GM21737 (cell line): ENCODE results near the gene KRTAP1-4.
"Not testable (repeated sequence)": the region's sequence is repeated elsewhere in the genome, so short reads cannot be mapped to it uniquely, and the experiment has no call there.

Experiments used
- ATAC-seq: cut with Tn5 transposase; IDR thresholded peaks from one replicate; pipeline ENCODE4 v1.9.1; 2021; ENCODE audit warnings: mild to moderate bottlenecking, moderate library complexity; ENCODE audit not compliant: unreplicated experiment

Gene KRTAP1-4

DNA sequence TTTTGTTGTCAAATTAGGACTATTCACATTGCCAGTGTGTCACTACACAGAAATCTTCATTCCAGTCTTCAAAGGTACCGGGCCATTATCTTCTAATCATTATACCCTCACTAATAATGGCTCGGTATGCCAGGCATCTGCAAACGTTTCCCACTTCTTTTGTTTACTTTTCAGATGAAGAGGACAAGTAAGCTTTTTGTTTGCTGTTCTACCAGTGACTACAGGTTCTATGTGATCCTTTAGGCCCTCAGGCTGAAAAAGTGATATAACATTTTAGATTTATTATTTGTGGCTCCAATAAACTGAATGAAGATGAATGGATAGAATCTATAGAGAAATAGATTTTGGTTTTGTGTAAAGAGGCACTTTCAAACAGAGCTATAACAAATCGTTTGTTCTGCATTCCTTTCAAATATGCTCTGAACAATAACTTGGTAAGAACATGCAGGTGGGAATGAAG lies 20.7 kb downstream of the KRTAP1-4 start:
- no peak for ATAC-seq

DNA sequence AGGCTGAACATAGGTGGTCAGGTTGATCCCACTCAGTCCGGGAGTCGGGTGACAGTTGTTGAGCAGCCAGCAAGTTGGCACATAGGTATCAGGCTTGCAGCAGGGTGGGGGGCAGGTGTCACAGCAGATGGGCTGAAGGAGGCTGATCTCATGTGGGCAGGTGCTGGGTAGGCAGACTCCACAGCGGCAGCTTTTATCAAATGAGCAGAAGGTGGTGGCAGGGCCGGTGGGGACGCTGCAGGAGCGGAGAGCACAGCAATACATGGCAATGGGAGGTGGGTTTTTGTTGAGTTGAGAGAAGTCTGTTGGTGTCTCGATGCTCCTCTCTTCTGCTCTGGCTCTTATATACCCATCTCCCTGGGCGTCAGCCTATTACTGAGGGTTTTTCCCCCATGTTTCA lies 21.2 kb downstream of the KRTAP1-4 start, which contains the start of gene KRTAP3-1:
KRTAP3-1 (minus strand) TSS at position 318 of the 400 bp plus-strand sequence; CDS start at position 264, 54 bp downstream.
- ATAC-seq = no peak

DNA sequence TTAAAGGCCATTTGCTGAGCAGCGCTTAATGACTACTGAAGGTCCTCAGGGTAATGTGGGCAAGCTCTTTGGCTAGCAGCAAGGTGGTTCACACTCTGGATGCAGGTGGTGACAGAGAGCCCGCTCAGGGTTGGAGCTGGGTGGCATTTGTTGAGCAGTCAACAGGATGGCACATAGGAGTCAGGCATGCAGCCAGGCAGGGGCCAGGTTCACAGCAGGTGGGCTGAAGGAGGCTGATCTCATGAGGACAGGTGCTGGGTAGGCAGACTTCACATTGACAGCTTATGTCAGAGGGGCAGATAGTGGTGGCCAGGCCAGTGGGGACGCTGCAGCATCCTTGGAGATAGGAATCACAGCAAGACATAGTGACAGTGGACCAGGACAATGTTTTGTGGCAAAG lies 25.6 kb downstream of the KRTAP1-4 start:
- no peak for ATAC-seq

DNA sequence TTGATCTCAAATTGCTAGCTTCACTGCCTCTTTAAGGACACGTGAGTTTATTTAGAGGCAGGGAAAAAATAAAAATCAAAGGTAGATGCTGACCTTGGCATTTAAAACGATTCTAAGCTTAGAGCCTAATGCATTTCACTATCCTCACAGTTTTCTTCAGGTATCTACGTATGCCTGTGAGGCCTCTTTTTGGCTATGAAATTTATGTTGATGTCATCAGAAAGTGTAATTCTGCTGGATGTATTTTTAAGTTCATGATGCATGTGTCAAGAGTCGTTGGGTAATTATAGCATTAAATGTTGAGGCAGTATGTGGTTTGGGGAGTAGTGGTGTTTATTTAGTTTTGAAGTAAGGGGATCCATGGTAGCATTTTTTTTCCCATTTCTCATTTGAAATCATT lies 26.1 kb downstream of the KRTAP1-4 start:
- ATAC-seq = no peak

DNA sequence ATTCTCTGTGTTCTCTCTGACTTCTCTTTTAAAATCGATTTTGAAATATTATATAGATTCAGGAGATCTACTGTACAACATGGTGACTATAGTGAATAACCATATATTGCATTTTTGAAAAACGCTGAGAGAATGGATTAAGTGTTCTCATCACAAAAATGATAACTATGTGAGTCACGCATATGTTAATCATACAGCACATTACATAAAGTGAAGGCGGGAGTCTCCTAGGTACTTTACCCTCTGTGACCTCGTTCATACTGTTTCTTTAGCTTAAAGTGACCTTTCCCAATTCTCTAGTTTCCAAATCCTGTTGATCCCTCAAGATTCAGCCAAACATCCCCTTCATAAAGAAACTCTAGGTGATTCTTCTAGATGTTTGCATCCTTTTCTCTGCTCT lies 27.2 kb downstream of the KRTAP1-4 start:
- ATAC-seq = no peak

DNA sequence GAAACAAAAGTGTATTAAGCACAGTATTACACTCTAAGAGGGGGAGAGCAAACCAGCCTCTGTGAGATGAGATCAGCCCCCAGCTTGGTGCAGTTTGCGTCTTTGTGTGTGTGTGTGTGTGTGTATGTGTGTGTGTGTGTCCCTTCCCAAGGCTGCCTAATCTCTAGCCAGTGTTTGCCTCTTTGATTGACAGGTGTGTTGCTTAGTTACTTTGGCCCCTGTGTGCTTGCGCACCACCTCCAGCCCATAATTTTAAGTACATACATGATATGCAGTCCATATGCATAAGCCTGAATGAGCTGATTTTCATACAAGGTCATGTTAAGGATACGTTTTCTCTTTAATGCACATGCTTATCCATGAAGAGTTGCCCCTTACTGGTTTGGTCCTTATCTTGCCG lies 28.2 kb downstream of the KRTAP1-4 start:
- ATAC-seq = no peak

DNA sequence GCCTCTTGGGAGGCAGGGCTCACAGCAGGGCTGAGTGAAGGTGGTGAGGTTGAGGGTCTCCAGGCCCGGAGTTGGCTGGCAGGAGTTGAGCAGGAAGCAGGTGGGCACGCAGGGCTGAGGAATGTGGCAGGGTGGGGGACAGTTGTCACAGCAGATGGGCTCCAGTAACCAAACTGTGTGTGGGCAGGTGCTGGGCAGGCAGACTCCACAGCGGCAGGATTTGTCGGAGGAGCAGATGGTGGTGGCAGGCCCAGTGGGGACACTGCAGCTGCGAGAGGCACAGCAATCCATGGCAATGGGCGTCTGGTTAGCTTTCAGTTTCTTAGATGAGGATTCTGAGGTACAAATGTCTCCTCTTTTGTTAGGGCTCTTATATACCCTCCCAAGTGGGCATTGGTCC lies 30.4 kb downstream of the KRTAP1-4 start, which contains the start of gene KRTAP3-2:
KRTAP3-2 (minus strand) TSS at position 344 of the 400 bp plus-strand sequence; CDS start at position 291, 53 bp downstream.
- ATAC-seq = not testable (repeated sequence)

DNA sequence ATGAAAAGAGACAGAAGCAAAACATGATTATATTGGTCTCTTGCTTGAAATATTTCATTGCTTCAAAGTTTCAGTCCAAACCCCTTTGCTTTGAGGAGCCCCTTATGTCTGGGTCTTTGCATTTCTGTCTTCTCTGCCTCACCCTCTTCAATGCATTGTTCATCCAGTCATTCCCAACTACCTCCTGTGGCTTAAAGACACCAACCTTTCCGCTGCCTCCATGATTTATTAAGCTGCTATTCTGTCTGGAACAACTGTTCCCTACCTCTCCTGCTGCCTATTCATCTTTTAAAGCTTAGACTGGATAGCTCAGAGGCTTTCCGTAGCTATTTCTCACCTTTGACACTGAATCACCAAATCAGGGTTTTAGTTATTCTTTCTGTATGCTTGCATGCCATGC lies 32.6 kb downstream of the KRTAP1-4 start:
- no peak for ATAC-seq

DNA sequence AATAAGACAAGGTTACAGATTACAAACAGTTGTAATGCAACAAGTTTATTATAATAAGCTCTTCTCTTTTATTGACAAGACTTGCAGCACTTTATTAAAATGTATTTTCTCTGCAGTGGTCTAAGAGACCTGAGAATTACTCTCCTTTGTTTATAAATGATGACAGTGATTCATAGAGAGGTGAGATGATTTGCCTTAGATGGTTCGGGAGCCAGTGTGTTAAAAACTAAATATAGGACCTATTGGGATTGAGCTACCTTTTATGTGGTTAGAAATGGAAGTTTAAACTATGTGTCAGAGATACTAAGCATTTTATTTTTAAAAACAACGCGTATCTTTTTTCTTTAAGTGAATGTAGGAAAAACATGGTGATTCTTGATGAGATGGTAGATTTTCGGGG lies 33.2 kb downstream of the KRTAP1-4 start:
- ATAC-seq = no peak

DNA sequence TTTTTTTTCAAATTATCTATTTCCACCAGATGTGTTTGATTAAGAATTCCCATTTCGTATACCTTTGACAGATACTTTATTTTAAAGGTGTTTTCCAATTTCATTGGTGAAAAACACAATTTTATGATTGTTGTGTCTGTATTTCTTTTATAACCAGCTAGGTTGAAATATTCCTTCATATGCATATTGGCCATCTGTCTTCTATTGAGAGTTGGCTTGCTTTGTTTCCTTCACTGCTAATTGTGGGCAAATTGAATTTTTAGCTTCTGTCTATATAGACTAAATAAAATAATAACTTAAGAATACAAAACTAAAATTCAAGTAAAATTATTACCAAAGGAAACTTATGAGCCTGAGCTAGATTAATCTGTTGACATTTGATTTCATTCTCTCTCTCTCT lies 34.9 kb downstream of the KRTAP1-4 start:
- no peak for ATAC-seq

DNA sequence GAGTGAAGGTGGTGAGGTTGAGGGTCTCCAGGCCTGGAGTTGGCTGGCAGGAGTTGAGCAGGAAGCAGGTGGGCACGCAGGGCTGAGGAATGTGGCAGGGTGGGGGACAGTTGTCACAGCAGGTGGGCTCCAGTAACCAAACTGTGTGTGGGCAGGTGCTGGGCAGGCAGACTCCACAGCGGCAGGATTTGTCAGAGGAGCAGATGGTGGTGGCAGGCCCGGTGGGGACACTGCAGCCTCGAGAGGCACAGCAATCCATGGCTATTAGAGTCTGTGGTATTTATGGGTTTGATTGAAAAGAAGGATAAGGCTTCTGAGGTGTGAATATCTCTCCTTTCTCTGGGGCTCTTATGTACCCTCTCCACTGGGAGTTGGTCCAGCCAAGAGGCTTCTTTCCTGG lies 36.2 kb downstream of the KRTAP1-4 start, which contains the start of gene KRTAP3-3:
KRTAP3-3 (minus strand) TSS at position 326 of the 400 bp plus-strand sequence; CDS start at position 259, 67 bp downstream.
- ATAC-seq = no peak

DNA sequence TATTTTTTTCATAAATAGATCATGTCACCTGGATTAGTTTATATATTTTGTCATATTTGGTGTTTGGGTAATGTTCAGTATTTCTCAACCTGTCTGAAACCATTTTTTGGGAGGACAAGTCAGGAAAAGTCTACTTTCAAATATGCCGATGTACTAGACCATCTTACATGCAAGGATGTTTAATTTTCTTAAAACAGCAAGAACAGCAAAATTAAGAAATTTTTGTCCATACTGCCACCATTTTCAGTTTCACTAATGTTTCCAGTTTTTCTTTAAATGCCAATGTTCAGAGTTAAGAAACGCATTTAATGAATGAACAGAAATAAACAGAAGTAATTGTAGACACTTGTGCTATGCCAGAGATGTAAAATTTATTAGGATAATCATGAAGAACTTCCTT lies 36.9 kb downstream of the KRTAP1-4 start:
- no peak for ATAC-seq

DNA sequence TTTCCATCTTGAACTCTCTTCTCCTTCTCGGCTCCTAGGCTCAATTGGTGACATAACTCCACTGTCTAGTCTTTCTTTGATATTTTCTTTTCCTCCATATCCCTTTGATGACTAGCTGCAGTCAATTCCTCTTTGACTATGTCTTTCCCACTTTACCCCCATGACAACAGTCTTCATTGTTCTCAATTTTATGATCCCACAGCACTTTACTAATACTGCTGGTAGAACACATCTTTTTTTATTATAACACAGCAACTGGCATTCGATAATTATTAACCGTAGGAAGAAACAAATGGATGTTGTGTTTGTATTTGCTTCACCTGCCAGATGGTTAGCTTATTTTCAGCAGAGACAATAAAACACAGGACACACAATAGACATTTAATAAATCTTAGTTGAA lies 37.3 kb downstream of the KRTAP1-4 start:
- no peak for ATAC-seq

DNA sequence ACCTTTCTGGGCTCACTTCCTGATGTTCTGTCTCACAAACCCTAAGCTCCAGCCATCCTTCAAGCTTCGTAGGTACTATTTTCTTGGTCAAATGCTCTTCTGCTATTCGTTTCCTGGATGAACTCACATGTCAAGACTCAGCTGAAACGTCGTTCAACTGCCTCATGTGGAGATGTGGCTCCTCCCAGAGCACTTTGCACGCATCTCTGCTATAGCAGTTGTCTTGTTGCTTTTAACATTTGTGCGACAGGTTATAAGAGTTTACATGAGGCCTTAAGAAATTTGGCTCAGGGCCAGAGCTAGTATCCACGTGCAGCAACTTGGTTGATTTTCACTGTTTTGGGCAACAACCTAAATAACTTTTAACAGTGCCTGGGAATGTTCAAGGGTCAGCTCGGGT lies 43.1 kb downstream of the KRTAP1-4 start:
- no peak for ATAC-seq

DNA sequence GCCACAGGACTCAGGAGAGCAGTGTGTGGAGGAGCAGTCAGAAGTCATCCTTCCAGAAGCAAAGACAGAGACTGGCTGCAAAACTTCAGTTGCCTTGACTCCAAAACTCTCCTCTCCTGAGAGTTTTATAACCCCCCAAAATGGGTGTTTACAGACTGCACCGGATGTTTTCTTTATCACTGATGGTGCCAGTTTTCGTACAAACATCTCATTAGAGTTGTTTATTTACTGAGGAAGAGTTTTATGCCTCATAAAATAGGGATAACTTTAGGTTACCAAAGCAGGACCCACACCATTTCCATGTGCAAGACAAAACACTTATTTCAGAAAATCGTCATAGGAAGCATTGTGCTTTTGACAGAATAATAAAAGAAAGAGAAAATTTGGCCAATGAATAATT lies 45.8 kb downstream of the KRTAP1-4 start, which contains the start of gene KRT40:
KRT40 (minus strand) TSS at position 101 of the 400 bp plus-strand sequence; CDS start at position 48, 53 bp downstream.
- ATAC-seq = no peak

DNA sequence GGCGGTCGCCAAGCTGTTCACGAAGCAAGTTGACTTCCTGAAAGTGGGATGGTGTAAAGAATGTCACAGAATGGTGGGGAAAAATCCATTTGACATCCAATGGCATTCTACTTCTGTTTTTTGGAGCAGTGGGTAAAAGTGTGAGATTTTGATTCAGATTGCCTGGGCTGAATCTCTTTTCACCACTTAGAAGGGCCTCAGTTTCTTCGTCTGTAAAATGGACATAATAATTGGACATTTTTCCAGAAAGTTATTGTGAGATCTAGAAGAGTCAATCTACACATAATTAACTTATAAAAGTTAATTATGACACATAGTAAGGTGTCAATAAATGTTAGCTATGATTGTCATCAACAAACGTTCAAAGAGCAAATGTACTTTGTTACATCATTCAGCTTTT lies 48.9 kb downstream of the KRTAP1-4 start:
- ATAC-seq = no peak

DNA sequence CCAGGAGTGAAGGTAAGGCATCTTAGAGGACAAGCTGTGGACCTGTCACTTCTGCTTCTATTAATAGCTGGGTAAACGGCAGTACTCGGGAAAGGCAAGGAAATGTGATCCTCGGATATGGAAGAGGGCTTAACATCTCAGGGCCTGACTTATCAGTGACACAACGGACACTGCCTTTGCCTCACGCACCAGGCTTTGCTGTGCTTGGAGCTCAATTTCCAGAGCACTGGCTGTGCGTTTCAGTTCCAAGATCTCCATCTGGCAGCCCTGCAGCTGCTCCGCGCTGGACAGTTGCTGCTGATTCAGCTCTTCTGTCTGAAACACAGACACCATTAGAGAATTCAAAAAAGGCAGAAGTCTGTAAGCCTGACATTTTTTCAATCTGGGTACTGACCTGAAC lies 49.4 kb downstream of the KRTAP1-4 start:
- no peak for ATAC-seq

DNA sequence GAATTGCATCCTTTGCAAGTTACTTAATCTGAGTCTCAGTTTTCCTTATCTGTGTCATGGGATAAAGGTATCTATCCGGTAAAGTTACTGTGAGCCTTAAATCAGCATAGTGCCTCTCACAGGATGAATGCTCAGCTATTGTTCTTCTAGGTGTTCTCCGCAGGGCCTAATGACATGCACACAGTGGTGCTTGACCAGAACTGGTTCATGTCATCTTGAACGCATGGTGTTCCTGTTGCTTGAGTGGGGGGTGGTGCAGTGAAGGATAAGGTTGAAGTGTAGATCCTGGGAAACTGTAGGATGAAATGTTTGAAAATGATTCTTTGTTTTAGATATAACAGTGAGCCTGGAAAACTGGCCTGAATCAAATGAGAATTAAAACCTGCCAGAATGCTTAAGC lies 49.9 kb downstream of the KRTAP1-4 start:
- ATAC-seq = no peak
